ENCODE measurements around the gene POTED.
"Not testable (repeated sequence)": the region's sequence is repeated elsewhere in the genome, so short reads cannot be mapped to it uniquely, and the experiment has no call there.

Gene POTED

DNA sequence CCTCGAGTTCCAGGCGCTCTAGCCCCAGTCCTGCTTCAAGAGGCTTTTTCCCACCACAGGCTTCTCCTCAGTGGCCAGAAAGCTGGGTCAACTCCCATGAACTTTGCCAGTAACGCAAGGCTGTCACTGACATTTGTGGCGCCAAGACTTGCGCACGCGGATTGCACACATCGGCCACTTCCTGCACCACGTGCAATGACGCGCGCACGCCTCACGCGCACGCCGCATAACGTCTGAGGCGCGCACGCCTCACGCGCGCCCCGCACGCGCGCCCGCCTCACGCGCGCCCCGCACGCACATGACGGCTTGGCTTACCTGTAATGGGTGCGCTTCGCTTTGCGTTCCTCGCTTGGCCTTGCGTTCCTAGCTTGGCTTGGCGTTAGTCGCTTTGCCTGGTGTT is at the start of gene POTED:
POTED (plus strand) TSS at position 301 of the 400 bp plus-strand sequence. CDS start 452 bp downstream, outside the sequence.
- DNase-seq (ENCODE audit: low spot score), result not testable (repeated sequence)

GRCh38 chr21:13650101-13650500 is 40.5 kb downstream of the POTED start:
- not testable (repeated sequence) for DNase-seq (ENCODE audit: low spot score)

- not testable (repeated sequence) for DNase-seq (ENCODE audit: low spot score)
Measured at GRCh38 chr21:13651746-13652145, 42.2 kb downstream of the POTED start.
